AG08395 (cell line): Measurements from ENCODE around the gene FAM3D.

ENCODE experiments used
- DNase-seq: peaks from one replicate; pipeline ENCODE4 v3.0.0; 2012; ENCODE audit warnings: mixed read lengths, low spot score

Gene FAM3D

DNA sequence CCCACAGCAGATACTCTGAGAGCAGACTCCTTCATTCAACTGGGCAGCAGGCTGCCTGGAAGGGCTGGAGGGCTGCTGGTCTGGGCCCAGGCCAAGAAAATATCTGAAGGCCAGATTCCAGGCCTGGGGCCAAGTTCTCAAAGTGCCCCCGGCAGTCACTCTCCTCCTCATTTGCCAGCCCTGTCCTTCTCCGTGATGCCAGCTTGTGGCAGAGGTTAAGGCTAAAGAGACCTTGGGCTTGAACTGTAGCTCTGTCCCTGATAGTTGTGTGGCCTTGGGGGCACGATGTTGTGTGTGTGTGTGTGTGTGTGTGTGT lies 39.0 kb downstream of the FAM3D start:
- no peak for DNase-seq

DNA sequence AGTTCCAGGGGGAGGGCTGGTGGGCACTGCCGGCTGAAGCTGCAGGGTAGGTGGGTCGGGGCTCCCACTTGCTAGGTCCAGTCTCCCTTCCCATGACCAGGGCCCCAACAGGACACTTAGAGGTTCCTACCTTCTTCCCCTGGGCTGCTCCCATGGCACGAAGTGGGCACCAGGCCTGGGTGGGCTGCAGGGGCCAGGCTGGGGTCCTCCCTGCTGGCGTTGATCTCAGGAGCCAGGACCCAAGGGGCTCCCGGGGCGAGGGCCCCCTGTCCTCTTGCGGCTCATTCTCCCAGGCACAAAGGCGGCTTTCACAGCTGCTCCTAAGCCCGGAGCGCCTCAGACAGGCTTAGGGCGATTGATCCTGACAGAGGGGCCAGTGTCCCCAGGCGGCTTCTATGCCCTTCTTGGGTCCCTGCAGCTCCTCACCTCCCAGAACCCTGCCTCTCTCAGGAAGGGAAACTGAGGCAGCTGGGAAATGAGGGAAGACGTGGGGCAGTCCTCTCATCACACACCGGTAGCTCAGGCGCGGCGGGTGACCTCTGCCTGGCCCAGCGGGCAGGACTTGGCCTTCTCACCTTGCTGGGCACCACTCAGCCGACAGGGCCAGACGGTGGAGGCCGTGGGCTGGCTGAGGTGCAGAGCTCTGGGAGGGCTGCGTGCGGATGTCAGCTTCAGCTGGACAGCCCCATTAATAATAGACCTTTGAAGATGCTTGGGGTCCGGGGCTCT lies 39.6 kb downstream of the FAM3D start:
- DNase-seq: no peak

DNA sequence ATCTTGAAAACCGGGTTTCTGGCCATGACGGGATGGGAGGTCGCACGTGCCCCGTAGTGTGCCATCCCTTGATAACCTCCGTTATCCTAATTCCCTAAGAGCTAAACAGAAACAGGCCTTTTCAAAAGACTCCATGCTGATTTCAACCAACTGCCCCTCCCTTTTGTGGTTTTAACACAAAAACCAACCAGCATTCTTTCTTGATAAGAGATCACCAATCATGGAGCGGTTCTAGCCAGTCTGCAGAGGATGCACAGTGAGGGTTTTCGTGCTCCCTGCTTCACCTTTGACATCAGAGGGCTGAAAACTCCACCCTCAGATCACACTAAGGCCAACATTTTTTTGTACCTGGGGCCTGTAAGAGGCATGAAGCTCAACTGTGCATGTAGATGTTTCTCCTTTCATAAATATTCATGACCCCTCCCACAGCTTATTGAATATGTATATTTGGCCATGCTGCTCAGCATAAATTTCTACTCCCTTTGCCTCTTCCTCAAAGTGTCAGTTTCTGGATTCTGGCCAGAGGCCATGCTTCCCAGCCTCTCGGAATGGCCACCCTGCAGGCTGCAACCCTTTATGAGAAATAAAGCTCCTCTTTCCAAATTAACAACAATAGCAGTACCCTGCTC lies 41.3 kb downstream of the FAM3D start:
- DNase-seq: no peak

DNA sequence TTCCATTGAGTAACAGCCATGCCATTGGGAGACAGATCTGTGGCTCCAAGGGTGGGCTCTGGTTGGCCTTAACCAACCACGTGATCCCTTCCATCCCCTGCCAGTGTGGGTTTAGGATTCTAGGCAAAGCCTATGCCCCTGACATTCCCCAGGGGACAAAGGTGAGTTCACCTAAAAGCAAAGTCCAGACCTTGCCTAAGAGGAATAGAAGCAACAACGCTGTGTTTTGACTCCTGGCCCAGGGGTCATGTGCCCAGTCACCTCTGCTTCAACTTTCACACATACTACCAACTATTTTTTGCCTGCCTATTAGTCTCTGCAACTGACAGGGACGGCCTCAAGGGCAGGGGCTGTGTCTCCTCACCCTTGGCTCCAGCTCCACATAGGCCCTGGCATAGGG lies 42.0 kb downstream of the FAM3D start:
- no peak for DNase-seq

DNA sequence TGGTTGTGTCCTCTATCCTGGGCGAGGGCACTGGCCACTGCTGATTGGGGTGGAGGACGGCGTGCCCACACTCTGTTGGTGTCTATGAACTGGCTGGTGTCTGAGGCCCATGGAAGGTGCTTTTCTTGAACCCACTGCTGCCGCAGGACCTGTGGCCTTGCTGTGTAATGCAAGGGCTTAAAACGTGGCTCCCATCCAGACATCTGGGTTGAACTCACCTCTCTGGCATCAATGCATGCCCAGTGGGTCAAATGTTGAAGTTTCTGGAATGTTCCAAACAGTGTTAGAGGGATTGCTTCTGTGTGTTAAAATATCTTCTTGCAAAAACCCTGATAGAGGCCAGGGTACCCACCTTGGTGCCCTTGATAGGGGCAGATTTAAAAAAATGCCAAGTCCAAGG lies 42.6 kb downstream of the FAM3D start:
- DNase-seq: no peak

DNA sequence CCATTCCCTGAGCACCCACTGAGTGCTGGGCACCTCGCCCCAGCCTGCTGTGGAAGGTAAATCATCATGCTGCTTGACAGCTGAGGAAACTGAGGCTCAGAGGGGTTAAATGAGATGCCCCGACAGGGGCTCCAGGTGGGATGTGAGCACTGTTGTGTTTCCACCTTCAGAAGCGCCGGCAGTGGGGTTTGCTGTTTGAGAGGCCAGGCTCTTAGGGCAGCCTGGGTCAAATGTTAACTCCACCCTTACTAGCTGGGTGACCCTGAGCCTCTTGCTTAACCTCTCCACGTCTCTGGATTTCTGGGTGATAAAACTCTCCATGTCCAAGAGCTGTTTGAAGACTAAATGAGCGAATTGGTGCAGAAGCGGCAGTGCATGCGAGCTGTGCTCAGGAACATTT lies 43.1 kb downstream of the FAM3D start:
- DNase-seq: no peak

DNA sequence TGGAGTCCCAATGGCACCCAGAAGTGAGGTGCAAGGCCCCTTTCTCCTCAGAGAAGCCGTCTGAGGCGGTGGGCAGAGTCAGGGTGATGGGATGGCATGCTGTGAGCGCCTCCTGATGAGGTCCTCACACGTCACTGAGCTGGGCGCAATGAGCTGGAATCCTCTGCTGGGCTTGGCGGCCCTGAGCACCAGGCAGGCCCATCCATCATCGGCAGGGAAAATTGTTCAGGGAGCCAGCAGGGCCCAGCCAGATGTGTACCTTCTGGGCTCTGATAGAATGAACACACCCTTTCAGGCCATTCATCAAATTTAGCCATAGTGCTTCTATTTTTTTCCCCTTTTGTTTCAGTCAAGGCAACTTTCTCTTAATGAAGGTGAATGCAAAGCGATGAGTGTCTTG lies 43.7 kb downstream of the FAM3D start:
- no peak for DNase-seq

DNA sequence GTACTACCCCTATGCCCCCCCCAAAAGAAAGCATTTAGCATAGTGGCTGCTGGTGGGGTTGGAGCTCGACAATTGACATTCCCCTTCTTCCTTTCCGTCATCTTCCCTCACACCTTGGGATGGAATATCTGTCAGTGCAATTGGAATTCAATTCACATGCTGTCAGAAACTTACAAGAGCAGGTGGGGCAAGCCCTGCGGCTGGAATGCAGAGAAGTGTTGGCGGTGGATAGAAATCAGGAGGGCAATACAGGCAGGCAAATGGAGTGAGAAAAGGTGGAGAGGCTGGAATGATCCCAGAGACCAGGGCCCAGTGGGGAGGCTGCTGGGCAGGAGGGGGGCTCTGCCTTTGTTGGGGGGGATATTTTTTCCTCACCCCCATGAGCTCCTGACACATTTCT lies 44.1 kb downstream of the FAM3D start:
- no peak for DNase-seq

DNA sequence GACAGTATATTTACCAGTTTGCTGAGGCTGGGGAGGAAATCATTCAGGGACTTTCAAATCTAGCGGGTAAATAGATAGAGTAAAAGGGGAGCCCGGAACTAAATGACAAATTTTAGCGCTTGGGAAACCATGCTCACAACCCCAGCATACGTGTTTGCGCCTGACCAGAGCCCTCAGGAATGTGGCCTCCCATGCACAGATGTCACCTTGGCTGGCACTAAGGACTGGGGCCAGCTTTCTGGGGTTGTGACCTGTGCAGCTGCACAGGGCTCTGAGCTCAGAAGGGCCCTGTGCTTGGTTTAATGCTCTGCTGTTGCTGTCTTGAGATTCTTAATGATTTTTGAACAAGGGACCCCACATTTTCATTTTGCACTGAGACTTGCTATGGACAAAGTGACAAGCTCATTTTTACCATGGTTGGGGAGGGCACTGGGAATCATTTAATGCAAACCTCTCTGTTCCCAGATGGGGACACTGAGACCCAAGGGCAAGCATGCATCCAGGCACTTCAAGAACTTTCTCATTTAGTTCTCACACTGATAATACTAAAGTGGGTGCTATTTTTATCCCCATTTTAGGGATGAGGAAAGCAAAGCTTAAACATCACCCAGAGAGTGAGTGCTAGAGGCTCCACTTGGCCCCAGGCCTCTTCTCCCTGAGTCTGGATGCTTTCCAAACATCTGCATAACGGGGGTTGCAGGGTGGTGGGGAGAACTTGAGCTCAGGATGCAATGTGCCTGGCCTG lies 45.3 kb downstream of the FAM3D start:
- no peak for DNase-seq

DNA sequence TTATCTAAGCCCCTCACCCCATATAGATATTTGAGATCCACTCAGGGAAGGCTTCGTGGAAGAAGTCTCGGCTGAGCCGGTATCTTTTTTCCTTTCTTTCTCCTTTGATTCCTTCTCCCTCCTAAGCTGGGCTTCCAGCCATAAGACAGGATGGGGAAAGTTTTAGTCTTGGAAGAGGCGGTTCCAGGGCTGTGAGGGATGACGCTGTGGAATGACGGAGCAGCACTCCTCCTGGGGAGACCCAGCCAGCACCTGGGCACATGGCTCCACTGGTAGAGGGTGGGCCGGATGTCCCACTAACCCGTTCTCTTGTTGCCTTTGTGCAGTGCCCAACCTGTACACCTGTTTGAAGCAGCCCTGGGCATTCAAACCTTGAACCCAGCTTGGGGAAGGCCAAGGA lies 46.2 kb downstream of the FAM3D start:
- no peak for DNase-seq

DNA sequence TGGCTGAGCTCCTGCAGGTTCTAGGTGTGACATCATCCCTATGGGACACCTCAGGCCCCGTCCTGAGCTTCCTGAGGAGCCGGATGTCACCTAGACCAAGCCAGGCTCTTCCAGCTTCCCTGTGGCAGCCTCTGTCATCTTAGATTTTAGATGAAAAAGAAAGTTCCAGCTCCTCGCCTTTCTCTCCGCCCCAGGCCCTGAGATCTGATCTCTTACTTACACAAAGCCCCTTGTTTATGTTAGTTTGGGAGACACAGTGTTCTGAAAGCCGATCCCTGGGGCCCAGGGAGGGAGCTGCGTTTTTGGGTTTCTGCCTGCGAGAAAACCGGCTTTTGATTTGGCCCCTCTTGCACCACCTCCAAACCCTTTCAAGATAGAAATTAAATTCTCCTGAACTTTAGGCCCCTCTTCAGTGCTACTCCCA lies 49.2 kb downstream of the FAM3D start:
- DNase-seq: no peak

DNA sequence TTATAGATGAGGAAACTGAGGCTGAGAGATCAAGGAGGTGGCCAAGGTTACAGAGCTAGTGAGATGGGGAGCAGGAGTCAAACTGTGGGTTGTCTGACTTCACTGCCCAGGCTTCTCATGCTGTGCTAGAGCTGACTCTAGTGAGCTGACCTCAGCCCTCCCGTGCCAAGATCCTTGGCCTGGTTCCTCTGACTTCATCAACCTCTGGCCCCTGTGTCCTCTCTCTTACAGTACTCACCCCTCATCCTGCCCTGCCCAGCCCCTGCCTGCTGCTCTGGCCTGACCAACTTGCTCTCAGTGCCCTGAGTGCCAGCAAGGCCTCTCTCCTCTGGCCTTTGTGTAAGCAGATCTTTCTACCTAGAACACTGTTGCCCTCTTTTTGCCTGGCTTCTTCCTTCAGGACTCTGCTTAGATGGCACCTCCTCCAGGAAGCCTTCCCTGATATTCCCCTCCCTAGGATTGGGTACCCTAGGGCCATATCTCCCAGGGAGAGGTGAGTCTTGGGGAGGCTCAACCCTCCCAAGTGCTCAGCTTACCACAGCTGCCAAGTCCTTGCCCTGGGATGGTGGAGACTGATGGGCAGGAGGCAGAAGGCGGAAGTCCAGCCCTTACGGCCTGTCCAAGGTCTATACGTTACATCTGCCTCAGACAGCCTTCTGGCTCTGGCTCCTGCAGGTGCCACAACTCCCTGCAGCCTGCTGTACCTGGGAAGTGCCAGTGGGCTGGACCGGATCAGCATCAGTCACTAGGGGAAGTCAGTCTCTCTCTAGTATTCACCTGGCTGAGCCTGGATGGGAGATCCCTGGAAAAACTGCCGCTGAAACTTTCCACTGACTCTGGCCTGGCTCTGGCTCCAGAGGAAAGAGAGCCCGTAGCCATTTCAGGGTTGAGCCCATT lies 53.1 kb downstream of the FAM3D start:
- no peak for DNase-seq

DNA sequence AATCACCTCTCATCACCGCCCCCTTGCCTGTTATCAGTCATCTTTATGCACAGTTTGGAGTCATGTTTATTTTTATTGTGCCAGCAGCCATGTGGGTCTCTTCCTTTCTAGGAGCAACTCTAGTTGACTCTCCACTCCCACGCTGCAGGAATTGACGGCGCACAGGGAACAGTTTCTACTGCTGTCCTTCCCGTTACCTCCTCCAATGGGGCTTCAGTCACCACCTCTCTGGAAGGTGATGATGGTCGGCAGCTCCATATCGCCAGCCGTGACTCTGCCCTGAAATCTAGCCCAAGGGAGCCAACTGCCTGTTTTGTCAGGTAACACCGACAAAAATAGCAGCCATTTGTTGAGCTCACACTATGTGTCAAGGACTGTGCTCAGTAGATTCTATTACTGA lies 53.7 kb downstream of the FAM3D start:
- no peak for DNase-seq

DNA sequence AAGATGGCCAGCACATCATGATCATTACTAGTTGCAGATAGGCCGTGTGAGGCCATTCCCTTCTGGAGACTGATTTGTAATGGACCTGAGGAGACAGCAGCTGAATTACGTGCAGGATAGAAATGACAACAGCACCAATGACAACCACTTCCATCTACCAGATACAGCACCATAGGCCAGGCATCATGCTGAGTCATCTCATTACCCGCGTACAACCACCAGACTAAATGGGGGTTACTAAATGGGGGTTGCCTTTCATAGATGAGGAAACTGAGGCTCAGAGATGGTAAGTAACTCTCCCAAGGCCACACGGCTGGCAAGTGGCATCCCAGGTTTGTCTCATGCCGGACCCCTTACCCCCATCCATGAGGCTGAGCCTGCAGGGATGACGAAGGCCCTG lies 56.6 kb downstream of the FAM3D start:
- DNase-seq: no peak

DNA sequence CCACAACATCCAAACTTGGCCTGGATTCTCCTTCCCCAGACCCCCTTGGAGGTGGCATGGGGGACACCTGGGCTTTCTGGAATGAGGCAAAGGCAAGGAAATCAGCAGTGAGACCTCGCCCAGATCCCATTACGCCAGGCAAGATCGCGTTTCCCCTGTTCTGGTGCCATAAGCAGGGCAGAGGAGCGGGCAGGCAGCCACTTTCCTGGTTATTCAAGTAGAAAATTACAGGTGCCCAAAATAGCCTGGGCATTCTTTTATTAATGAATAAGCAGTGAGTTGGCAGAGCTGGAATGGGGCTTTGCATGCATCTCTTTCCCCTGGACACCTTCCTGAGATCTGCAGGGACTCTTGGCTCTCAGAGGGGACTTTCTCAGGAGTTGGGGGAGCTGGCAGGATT lies 57.9 kb downstream of the FAM3D start:
- no peak for DNase-seq

DNA sequence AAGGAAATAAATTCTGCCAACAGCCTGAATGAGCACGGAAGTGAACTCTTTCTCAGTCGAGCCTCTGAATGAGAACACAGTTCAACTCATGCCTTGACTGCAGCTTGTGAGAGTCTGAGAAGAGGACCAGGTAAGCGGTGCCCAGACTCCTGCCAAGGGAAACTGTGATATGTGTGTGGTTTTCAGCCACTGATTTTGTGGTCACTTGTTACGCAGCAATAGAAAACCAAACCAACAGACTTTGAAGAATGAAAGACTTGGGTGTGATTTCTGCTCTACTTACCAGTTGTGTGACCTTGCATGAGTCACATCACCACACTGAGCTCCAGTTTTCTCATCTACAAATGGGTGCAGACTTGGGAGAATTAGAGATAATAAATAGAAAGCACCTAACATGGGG lies 58.8 kb downstream of the FAM3D start:
- no peak for DNase-seq

DNA sequence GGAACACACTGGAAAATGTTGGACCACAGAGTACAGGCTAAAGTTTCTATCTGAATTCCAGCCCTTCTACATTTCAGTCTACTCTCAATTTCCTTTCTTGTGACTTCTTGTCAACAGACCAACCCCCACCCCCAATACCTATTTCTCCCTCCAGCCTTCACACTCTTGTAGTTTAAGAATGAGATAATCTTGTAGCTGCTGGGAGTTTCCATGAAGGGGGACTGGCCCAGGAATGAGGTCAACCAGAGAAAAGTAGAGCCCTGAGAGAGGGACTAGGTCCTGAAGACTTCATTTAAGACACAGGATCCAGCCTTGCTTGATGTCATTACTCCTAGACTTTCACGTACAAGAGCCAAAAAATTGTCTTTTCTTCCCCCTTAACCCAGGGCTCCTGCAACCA lies 59.9 kb downstream of the FAM3D start:
- no peak for DNase-seq

DNA sequence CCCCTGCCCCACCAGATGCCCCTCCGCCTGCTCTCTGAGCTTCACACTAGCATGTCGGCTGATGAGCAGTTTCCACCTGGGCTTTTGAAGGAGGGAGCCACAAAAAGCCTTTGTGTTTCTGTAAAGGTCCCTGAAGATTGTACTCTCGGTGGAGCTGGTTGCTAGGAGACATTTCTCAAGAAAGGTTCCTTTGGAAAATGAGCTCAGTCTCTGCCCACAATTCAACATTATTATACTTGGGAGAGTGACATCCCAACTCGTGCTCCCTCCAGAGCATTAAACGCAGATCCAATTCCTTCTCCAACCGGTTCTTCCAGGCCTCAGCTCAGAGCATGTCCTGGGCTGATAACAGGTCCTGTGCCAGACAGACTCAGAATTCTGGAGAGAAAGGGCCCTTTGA lies 62.5 kb downstream of the FAM3D start:
- DNase-seq: no peak

DNA sequence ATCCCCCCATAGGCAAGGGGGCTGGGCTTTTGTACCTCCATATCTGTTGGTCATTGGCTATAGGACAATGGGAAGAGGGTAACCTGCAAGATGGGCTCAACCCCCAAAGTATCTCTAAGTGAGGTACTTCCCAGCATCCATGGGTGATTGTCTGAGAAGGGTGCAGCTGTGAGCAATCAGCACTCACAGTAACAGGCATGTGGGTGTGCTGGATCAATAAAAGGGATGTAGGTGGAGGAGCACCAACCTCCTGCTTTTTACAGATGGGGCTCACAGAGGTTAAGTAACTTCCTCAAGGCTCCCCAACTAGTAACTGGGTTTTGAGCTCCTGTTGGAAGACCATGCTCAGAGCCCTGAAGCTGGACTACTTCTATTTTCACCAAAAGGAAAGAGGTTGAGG lies 63.0 kb downstream of the FAM3D start:
- no peak for DNase-seq

DNA sequence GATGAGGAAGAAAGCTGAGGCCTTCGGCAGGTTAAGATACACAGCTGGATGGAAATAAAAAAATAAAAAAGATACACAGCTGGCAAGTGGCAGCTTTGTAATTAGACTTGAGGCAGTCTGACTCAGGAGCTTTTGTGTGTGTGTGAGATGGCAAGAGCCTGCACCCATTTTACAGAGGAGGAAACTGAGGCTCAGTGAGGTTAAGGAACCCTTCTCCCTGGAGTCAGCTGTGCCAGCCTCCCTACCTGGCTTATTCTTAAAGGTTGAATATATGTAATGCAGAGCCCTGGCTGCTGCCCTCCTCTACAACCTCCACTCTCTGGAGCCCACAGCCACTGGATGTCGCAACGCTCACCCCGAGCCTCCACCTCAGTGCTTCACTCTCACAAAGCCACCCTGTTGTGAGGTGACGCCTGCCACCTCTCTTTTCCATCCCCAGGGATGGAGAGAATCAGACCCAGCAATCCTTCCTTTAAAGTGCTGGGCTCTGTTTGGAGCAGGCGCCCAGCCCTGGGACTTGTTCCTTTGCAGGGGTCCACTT lies 68.7 kb downstream of the FAM3D start:
- no peak for DNase-seq

DNA sequence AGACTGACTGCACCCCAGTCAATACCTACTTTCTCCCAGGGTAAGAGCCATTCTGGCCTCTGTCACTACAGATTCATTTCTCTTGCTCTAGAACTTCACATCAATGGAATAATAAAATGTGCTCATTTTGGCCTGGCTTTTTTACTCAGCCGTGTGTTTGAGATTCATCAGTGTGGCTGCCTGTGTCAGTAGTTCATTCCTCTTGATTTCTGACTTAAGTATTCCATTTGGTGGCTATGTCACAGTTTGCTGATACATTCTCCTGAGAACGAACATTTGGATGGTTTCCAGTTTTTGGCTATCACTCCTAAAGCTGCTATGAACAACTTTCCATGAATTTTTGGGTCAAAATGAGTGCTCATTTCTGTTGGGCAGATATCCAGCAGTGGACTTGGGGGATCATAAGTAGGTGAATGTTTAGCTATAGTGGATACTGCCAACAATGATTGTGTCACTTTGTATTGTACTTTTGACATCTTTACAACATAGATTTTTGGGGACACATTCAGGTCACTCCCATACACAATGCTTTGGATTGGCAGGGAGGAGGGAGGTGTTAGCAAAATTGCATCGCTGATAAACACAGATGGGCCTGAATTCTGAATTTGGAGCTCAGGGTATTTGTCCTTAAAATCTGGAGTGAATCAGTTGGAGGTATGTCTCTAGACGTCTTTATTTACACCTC lies 69.6 kb downstream of the FAM3D start:
- DNase-seq: no peak

DNA sequence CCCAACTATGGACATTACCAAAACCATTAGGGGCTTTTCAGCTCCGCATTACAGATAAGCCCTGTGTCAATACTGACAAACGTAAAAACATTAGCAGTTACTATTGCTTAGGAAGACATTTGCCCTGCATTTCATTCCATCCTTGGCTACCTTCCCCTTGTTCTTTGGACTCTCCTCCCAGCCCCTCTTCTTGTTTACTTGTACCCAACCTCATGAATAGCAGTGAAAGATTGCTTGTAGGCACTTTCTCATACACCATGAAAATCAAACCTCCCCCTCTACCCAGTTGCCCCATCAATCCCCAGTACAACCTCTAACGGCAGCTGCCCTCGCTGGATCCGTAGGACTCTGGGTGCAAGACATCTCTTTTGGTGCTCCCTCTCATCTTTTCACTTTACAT lies 72.5 kb downstream of the FAM3D start:
- DNase-seq: no peak
